RWPE2 (cell line): ENCODE results near the gene RPTOR.

Experiments used
- ATAC-seq: fragments of 200-7000 bp; cut with Tn5 transposase; 3 replicates; pipeline ENCODE4 v1.9.1; 2021; ENCODE audit warnings: low read depth
- DNase-seq: peaks from one replicate; pipeline ENCODE4 v3.0.0-alpha.2; 2020; ENCODE audit warnings: low spot score
- H3K27ac ChIP-seq: fragments of 450-650 bp; 2 replicates; pipeline ENCODE4 v1.5.1; 2017; ENCODE audit warnings: mild to moderate bottlenecking; ENCODE audit not compliant: poor library complexity, severe bottlenecking
- H3K27me3 ChIP-seq: fragments of 250-450 bp; sonication (Bioruptor Pico); 2 replicates; pipeline ENCODE4 v1.5.1; 2021; ENCODE audit warnings: mild to moderate bottlenecking, moderate library complexity; ENCODE audit not compliant: insufficient read depth, poor library complexity, severe bottlenecking
- H3K36me3 ChIP-seq: fragments of 250-450 bp; sonication (Bioruptor Pico); 2 replicates; pipeline ENCODE4 v1.5.1; 2020; ENCODE audit warnings: low read depth, mild to moderate bottlenecking, moderate library complexity
- H3K4me1 ChIP-seq: fragments of 250-450 bp; sonication (Bioruptor Pico); 2 replicates; pipeline ENCODE4 v1.5.1; 2021; ENCODE audit warnings: mild to moderate bottlenecking, moderate library complexity; ENCODE audit not compliant: insufficient read depth, poor library complexity, severe bottlenecking
- H3K4me3 ChIP-seq: fragments of 250-450 bp; sonication (Bioruptor Pico); 2 replicates; pipeline ENCODE4 v1.5.1; 2021; ENCODE audit warnings: mild to moderate bottlenecking, moderate library complexity; ENCODE audit not compliant: severe bottlenecking
- H3K9me3 ChIP-seq: fragments of 250-450 bp; sonication (Bioruptor Pico); 2 replicates; pipeline ENCODE4 v1.5.1; 2021; ENCODE audit warnings: mild to moderate bottlenecking, moderate library complexity; ENCODE audit not compliant: severe bottlenecking
- CTCF ChIP-seq: fragments of 450-650 bp; IDR thresholded peaks from one replicate; pipeline ENCODE4 v1.5.1; 2017; ENCODE audit warnings: mild to moderate bottlenecking, moderate library complexity; ENCODE audit not compliant: poor library complexity, severe bottlenecking

RPTOR gene

GRCh38 chr17:80751070-80751945, 206.7 kb downstream of the RPTOR start:
- no peak overlapping the region for H3K27ac ChIP-seq

DNA sequence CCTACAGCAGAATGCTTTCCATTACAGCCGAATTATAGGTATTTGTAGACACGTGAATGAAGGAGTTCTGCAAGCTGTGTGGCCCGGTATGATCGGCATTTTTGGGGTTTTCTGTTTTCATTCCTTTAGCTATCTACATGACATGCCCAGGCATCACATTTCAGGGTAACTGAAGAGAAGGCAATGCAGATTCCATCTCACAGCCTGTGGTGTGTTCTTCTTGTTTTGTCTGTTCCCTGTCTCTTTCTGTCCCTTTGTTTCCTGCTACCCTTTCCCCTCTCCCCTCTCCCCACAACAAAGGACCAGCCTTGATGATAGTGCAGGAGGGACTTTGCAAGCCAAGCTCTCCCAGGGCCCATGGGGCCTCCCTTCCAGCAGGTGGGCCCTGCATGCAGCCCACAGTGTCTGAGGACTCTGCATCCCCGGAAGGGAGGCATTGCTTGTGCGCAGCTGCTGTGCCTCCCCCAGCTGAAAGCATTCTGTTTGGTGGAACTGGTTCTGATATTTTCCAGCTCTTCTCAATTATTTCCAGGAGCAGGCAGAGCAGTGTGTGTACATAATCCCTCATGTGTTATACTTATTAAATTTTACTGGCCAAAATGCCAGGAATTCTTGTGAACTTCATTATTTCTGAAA, 207.4 kb downstream of the RPTOR start:
- no peak overlapping the region for H3K27ac ChIP-seq
- H3K9me3 ChIP-seq = no peaks in the 10 kb centered on the region
- DNase-seq = no peak
- no peaks in the 10 kb centered on the region for H3K27me3 ChIP-seq
- no peak for TF ChIP-seq CTCF
- no peaks in the 10 kb centered on the region for H3K4me1 ChIP-seq
- H3K36me3 ChIP-seq = peaks cover 21% of the 10 kb centered on the region
- ATAC-seq = no peak
- H3K4me3 ChIP-seq = no peak overlapping the region

More at GRCh38 chr17:80751070-80751945, 206.7 kb downstream of the RPTOR start:
- DNase-seq (no peak), ATAC-seq (no peak)
- no peak for TF ChIP-seq CTCF
- no peak overlapping the region for H3K4me3 ChIP-seq
- no peaks in the 10 kb centered on the region for H3K4me1 ChIP-seq
- no peaks in the 10 kb centered on the region for H3K9me3 ChIP-seq
- peaks cover 17% of the 10 kb centered on the region for H3K36me3 ChIP-seq
- no peaks in the 10 kb centered on the region for H3K27me3 ChIP-seq

DNA sequence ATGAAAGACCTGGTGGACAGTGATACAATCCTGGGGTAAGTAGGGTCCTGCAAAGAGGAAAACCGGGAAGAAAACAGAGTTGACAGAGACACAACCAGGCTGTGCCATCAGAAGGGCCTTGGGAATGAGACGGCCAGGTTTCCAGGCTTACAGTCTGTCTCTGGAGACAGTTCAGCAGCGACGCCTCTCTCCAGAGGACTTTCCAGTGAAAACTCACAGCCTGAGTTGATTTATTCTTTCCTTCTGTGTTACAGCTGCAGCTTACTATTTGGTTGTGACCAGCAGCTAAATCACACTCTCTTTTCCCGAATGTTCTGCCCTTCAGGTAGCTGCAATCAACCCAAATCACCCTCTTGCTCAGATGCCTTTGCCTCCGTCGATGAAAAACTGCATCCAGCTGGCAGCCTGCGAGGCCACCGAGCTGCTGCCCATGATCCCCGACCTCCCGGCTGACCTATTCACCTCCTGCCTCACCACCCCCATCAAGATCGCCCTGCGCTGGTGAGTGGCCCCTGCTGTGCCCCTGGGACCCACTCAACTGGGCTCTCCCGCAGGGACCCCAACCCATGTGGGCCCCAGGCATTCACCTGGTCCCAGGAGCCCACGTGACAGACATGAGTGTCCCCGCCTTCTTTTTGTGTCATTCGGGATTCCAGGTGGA, 209.2 kb downstream of the RPTOR start:
- H3K4me1 ChIP-seq = no peaks in the 10 kb centered on the region
- H3K9me3 ChIP-seq = no peaks in the 10 kb centered on the region
- DNase-seq (no peak), ATAC-seq (no peak)
- no peak overlapping the region for H3K27ac ChIP-seq
- no peaks in the 10 kb centered on the region for H3K27me3 ChIP-seq
- peaks cover 24% of the 10 kb centered on the region for H3K36me3 ChIP-seq
- TF ChIP-seq CTCF = no peak
- H3K4me3 ChIP-seq = no peak overlapping the region

GRCh38 chr17:80754846-80755245, 210.2 kb downstream of the RPTOR start:
- no peak for TF ChIP-seq CTCF
- Histone ChIP-seq H3K36me3 (peaks cover 24% of the 10 kb centered on the region), H3K9me3 (no peaks in the 10 kb centered on the region), H3K27ac (no peak overlapping the region), H3K4me3 (no peak overlapping the region), H3K4me1 (peaks cover 5% of the 10 kb centered on the region), H3K27me3 (no peaks in the 10 kb centered on the region)
- ATAC-seq (no peak), DNase-seq (no peak)
